Measurements from ENCODE around the gene ASB15.
"Not testable (repeated sequence)": the region's sequence is repeated elsewhere in the genome, so short reads cannot be mapped to it uniquely, and the experiment has no call there.

Gene ASB15

DNA sequence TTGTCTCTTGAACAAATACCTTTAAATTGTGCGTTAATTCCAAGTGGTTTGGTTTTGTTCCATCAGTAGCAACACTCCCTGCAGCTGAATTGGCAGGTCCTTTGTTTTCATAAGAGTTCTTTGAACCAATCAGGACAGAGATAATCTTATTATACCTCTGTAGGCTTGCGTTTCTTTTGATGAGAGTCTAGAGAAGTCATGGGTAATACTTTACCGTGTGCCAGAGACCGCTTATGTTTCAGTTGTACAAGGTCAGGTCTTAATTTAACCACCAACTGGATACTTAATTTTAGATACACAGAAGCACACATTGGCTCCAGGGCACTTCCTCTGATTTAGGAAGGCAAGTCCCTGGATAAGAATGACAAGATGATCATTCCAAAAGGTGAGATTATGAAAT, at the start of gene ASB15:
Gene ASB15, plus strand, starts transcription at position 292 of the 400 bp plus-strand sequence. CDS start 12,682 bp downstream, outside the sequence.
- no peak for DNase-seq (ENCODE audit: low read depth in 2 of 2)
- no peak within 1 kb of the TSS for H3K4me3 ChIP-seq (replicated peaks in 1 of 2; ENCODE audit: low read depth in 2 of 2, low read length in 2 of 2)
- TF ChIP-seq, protein P1, sequence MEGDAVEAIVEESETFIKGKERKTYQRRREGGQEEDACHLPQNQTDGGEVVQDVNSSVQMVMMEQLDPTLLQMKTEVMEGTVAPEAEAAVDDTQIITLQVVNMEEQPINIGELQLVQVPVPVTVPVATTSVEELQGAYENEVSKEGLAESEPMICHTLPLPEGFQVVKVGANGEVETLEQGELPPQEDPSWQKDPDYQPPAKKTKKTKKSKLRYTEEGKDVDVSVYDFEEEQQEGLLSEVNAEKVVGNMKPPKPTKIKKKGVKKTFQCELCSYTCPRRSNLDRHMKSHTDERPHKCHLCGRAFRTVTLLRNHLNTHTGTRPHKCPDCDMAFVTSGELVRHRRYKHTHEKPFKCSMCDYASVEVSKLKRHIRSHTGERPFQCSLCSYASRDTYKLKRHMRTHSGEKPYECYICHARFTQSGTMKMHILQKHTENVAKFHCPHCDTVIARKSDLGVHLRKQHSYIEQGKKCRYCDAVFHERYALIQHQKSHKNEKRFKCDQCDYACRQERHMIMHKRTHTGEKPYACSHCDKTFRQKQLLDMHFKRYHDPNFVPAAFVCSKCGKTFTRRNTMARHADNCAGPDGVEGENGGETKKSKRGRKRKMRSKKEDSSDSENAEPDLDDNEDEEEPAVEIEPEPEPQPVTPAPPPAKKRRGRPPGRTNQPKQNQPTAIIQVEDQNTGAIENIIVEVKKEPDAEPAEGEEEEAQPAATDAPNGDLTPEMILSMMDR (IDR thresholded peaks at IDR 0.05; ENCODE audit: low read depth, low read length): no peak

DNA sequence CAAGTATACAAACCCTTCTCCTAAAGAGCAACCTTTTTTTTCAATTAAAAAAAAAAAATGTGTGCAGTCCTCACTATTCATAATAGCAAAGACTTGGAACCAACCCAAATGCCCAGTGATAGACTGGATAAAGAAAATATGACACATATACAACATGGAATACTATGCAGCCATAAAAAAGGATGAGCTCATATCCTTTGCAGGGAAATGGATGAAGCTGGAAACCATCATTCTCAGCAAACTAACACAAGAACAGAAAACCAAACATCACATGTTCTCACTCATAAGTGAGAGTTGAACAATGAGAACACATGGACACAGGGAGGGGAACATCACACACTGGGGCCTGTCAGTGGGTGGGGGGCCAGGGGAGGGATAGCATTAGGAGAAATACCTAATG, 49.5 kb upstream of the ASB15 start:
- not testable (repeated sequence) for DNase-seq (ENCODE audit: low read depth in 2 of 2); H3K4me3 ChIP-seq (replicated peaks in 1 of 2; ENCODE audit: low read depth in 2 of 2, low read length in 2 of 2)

DNA sequence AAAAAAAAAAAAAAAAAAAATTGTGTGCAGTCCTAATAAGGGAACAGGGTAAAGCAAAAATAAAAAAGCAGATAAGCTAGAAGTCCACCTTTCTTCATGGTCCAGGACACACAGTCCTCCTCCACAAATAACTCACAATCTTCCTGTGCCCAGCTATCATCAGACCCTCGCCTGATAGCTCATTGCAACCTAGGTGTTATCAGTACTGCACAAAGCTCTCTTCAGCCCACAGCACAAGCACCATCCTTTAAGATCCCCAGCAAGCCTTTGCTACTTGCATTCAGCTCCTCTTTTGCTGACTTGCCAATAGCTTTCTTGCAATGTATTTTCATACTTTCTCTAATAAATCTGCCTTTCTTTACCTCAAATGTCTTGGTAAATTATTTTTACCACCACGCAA, 49.0 kb upstream of the ASB15 start:
- no peak for DNase-seq (ENCODE audit: low read depth in 2 of 2)
- TF ChIP-seq, protein P1 (IDR thresholded peaks at IDR 0.05; ENCODE audit: low read depth, low read length): no peak
- no peak overlapping the region for H3K4me3 ChIP-seq (replicated peaks in 1 of 2; ENCODE audit: low read depth in 2 of 2, low read length in 2 of 2)

DNA sequence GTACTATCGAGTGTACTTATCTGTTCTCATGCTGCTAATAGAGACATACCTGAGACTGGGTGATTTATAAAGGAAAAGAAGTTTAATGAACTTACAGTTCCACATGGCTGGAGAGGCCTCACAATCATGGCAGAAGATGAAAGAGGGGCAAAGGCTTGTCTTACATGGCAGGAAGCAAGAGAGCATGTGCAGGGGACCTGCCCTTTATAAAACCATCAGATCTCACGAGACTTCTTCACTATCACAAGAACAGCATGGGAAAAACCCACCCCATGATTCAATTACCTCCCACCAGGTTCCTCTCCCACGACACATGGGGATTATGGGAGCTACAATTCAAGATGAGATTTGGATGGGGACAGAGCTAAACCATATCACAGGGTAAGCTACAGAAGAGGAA, 48.5 kb upstream of the ASB15 start:
- TF ChIP-seq, protein P1 (IDR thresholded peaks at IDR 0.05; ENCODE audit: low read depth, low read length): no peak
- DNase-seq (ENCODE audit: low read depth in 2 of 2): no peak
- H3K4me3 ChIP-seq (replicated peaks in 1 of 2; ENCODE audit: low read depth in 2 of 2, low read length in 2 of 2): no peak overlapping the region

DNA sequence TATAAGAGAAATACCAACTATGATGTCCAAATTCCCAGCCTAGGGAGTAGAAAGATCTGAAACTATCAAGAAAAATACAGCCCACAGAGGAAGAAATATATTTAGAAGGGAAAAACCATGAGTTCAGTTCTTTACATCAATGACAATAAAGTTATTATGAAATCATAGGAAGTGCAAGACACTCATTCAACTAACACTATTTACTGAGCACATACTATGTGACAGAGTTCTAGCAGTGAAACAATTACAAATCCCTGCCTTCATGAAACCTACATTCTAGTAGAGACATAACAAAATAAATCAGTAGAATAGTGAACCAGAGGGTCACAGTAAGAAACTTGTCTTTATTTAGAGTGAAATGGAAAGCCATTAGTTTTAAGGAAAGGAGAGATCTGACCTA, 46.1 kb upstream of the ASB15 start:
- no peak overlapping the region for H3K4me3 ChIP-seq (replicated peaks in 1 of 2; ENCODE audit: low read depth in 2 of 2, low read length in 2 of 2)
- TF ChIP-seq, protein P1 (IDR thresholded peaks at IDR 0.05; ENCODE audit: low read depth, low read length): no peak
- DNase-seq (ENCODE audit: low read depth in 2 of 2): no peak

DNA sequence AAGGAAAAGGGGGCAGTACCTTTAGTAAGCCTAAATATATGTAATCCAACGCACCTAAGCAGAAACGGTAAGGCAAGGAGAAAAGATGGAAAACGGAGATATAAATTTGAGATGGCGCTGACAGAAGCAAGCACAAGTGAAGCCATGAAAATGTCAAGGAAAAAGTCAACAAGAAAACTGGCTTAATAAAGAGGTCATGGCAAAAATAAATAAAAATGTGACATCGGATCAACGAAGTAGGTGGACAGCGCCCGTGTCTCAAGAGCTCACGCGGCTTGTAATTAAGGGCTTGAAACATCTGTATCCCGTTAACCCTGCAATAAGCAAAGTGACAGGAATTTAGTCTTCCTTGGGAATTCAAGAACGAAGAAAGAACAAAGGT, 44.6 kb upstream of the ASB15 start:
- TF ChIP-seq, protein P1 (IDR thresholded peaks at IDR 0.05; ENCODE audit: low read depth, low read length): no peak
- H3K4me3 ChIP-seq (replicated peaks in 1 of 2; ENCODE audit: low read depth in 2 of 2, low read length in 2 of 2): peak overlapping the region; percentile 85 to 89
- no peak for DNase-seq (ENCODE audit: low read depth in 2 of 2)

DNA sequence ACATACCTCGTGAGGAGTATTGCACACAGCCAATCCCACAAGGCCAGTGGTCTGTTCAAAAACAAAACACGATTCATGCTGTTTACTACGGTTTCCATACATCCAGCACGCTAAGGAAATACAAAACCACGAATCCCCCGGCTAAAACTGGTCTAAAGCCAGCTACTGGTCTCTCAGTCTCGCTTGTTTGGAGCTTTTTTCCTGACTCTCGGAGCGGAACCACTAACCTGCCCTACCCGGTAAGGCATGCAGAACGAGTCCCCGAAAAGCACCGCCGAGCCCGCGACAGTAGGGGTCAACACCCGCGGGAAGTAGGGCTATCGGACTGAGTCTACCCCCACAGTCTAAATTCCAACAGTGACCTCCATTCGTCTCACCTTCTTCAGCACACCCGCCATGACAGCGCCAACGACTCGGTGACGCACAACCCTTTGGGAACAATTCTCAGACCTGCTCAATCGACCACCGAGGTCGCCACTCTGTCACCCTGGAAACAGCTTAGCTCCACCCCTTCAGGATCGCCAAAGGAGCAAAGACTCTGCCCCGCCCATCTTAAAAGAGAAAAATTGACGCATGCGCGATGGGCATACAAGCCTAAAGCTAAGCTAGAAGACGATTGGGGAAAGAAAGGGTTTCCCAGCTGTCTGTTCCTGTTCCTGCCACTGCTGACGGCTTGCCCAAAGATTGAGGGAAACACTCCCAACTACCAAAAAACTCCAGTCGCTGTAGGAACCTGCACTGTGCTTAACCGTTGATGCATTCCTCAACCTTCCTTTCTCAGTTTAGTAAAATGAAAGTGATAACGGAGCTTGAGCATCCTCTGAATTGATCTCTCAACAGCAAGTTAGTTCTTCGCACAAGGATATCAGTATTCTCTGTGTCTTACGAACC, 44.0 kb upstream of the ASB15 start, which contains the start of gene NDUFA5:
Gene NDUFA5, minus strand, starts transcription at position 421 of the 891 bp plus-strand sequence. Its CDS starts 23 bp downstream, at position 398.
- TF ChIP-seq, protein P1 (IDR thresholded peaks at IDR 0.05; ENCODE audit: low read depth, low read length): no peak
- DNase-seq (ENCODE audit: low read depth in 2 of 2): peak; percentile 100
- H3K4me3 ChIP-seq (replicated peaks in 1 of 2; ENCODE audit: low read depth in 2 of 2, low read length in 2 of 2): peak within 1 kb of the TSS; percentile 85 to 89
